Measurements from ENCODE around the gene BLVRA.

The BLVRA gene

DNA sequence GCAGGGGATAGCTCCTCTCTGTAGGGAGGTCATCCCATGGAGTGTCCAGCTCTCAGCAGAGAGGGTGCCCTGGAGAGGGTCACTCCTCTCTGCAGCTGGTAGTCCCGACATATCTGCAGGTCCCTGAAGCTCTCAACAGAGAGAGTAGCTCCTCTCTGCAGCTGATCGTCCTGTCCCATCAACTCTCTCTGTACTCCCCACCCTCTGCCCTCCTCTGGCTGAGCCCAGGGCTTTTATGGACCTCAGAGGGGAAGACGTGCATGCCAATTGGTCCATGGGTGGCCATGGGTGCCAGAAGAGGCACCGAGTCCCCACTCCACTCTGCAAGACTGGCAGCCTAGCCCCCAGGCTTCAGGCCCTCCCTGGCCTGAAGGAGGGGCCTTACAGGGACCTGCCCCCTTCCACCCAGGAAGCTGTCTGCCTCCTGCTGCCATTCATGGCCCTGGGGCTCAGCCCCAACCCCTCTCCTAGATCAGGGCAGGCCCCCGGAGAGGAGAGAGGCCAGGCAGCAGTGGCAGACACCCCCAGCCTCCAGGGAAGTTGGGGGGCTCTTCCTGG is 9.0 kb upstream of the BLVRA start:
- no peak for TF ChIP-seq SIN3A (IDR thresholded peaks at IDR 0.05; ENCODE audit: borderline replicate concordance, insufficient read depth, low read length)
- TF ChIP-seq FOXP2 (optimal IDR thresholded peaks at IDR 0.05; ENCODE audit: borderline replicate concordance, extremely low read depth, extremely low read length, insufficient read depth), result no peak
- TF ChIP-seq, protein P1, sequence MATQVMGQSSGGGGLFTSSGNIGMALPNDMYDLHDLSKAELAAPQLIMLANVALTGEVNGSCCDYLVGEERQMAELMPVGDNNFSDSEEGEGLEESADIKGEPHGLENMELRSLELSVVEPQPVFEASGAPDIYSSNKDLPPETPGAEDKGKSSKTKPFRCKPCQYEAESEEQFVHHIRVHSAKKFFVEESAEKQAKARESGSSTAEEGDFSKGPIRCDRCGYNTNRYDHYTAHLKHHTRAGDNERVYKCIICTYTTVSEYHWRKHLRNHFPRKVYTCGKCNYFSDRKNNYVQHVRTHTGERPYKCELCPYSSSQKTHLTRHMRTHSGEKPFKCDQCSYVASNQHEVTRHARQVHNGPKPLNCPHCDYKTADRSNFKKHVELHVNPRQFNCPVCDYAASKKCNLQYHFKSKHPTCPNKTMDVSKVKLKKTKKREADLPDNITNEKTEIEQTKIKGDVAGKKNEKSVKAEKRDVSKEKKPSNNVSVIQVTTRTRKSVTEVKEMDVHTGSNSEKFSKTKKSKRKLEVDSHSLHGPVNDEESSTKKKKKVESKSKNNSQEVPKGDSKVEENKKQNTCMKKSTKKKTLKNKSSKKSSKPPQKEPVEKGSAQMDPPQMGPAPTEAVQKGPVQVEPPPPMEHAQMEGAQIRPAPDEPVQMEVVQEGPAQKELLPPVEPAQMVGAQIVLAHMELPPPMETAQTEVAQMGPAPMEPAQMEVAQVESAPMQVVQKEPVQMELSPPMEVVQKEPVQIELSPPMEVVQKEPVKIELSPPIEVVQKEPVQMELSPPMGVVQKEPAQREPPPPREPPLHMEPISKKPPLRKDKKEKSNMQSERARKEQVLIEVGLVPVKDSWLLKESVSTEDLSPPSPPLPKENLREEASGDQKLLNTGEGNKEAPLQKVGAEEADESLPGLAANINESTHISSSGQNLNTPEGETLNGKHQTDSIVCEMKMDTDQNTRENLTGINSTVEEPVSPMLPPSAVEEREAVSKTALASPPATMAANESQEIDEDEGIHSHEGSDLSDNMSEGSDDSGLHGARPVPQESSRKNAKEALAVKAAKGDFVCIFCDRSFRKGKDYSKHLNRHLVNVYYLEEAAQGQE (IDR thresholded peaks at IDR 0.05; ENCODE audit: insufficient read depth in 1 of 2, low read depth in 2 of 2, low read length in 2 of 2), result no peak
- no peak for TF ChIP-seq TAF1 (IDR thresholded peaks at IDR 0.05; ENCODE audit: borderline replicate concordance, insufficient read depth, low read length)
- no peak for TF ChIP-seq POLR2AphosphoS5 (IDR thresholded peaks at IDR 0.05; ENCODE audit: low read depth, low read length)

DNA sequence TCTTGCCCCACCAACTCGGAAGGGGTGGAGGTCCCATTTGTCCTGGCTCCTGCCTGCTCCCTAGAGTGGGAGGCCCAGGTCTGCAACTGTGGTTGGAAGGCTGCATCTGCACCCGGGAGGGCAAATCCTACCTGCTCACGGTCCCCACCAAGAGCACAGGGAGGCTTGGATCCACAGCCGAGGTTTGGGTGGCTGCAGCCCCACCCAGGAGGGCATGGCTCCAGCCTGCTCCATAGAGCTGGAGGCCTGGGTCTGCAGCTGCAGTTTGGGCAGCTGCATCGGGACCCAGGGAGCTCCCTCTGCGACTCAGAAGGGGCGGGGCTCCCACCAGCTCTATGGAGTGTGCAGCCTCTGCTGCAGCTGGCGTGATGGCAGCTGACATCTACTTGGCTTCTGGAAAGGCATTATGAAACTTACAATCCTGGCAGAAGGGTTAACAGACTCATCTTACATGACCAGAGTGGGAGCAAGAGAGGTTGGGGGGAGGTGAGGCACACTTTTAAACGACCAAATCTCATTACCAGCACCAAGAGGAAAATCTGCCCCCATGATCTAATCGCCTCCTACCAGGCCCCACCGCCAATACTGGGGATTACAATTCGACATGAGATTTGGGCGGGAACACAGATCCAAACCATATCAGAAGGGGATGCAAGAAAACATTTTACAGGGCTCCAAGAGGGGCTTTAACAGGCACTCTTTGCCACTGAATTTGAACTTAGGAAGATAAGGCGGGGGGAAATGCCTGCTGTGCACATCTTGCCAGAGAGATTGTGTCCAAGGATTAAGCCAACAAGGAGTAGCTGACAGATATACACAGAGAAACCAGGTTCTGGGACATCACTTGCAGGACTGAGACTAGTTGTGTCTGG is 8.2 kb upstream of the BLVRA start:
- no peak for TF ChIP-seq SIN3A (IDR thresholded peaks at IDR 0.05; ENCODE audit: borderline replicate concordance, insufficient read depth, low read length)
- no peak for TF ChIP-seq TAF1 (IDR thresholded peaks at IDR 0.05; ENCODE audit: borderline replicate concordance, insufficient read depth, low read length)
- TF ChIP-seq FOXP2 (optimal IDR thresholded peaks at IDR 0.05; ENCODE audit: borderline replicate concordance, extremely low read depth, extremely low read length, insufficient read depth), result no peak
- TF ChIP-seq POLR2AphosphoS5 (IDR thresholded peaks at IDR 0.05; ENCODE audit: low read depth, low read length), result no peak
- TF ChIP-seq, protein P1 (IDR thresholded peaks at IDR 0.05; ENCODE audit: insufficient read depth in 1 of 2, low read depth in 2 of 2, low read length in 2 of 2), result no peak

DNA sequence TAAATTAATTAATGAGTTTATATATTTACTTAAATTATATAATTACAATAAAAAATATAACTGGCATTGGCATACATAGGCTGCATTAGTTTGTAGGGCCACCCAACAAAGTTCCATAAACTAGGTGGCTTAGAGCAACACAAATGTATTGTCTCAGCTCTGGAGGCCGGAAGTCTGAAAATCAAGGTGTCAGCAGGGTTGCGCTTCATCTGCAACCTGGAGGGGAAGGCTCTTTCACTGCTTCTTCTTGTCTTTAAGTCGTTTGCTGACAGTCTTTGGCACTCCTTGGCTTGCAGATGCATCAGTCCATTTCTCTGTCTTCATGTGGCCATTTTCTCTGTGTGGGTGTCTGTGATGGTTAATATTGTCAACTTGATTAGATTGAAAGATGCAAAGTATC is 6.1 kb upstream of the BLVRA start:
- TF ChIP-seq FOXP2 (optimal IDR thresholded peaks at IDR 0.05; ENCODE audit: borderline replicate concordance, extremely low read depth, extremely low read length, insufficient read depth) (no peak), SIN3A (IDR thresholded peaks at IDR 0.05; ENCODE audit: borderline replicate concordance, insufficient read depth, low read length) (no peak), POLR2AphosphoS5 (IDR thresholded peaks at IDR 0.05; ENCODE audit: low read depth, low read length) (no peak), TAF1 (IDR thresholded peaks at IDR 0.05; ENCODE audit: borderline replicate concordance, insufficient read depth, low read length) (no peak)
- TF ChIP-seq, protein P1 (IDR thresholded peaks at IDR 0.05; ENCODE audit: insufficient read depth in 1 of 2, low read depth in 2 of 2, low read length in 2 of 2), result no peak

DNA sequence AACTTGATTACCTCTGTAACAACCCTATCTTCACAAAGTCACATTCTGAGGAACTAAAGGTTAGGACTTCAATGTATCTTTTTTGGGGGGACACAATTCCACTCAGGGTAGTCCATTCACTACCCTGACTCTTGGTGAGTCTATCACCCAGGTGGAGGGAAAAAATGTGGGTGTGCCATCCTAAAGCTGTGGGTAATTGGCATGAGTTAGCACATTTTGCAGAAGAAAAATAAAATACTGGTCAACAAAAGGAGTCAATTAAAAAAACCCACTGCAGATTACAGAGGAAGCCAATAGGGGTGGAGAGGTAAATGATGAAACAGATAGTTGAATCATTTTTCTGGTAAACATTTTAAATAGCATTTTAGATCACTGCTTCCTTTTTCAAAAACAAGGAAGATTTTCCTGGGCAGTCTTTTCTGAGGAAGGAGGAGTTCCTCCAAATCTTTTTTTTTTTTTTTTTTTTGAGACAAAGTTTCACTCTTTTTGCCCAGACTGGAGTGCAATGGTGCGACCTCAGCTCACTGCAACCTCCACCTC is 5.1 kb upstream of the BLVRA start:
- TF ChIP-seq POLR2AphosphoS5 (IDR thresholded peaks at IDR 0.05; ENCODE audit: low read depth, low read length) (no peak), SIN3A (IDR thresholded peaks at IDR 0.05; ENCODE audit: borderline replicate concordance, insufficient read depth, low read length) (no peak), TAF1 (IDR thresholded peaks at IDR 0.05; ENCODE audit: borderline replicate concordance, insufficient read depth, low read length) (no peak), FOXP2 (optimal IDR thresholded peaks at IDR 0.05; ENCODE audit: borderline replicate concordance, extremely low read depth, extremely low read length, insufficient read depth) (no peak)
- TF ChIP-seq, protein P1 (IDR thresholded peaks at IDR 0.05; ENCODE audit: insufficient read depth in 1 of 2, low read depth in 2 of 2, low read length in 2 of 2), result no peak

Measured in PFSK-1 (cell line).